SK-N-MC (cell line): ENCODE results near the gene CBL.

Source experiments
- EZH2 ChIP-seq: fragments of 200-600 bp; sonication (generic); IDR thresholded peaks from one replicate; pipeline ENCODE4 v1.6.1; 2017; ENCODE audit warnings: antibody characterized with exemption
- FOXP2 ChIP-seq: optimal IDR thresholded peaks from 2 replicates; pipeline ENCODE3; 2011; ENCODE audit warnings: mild to moderate bottlenecking, moderate library complexity; ENCODE audit not compliant: insufficient read depth; ENCODE audit errors: extremely low read length, control extremely low read depth

- TF ChIP-seq EZH2 (no peak), FOXP2 (no peak)
Observed at GRCh38 chr11:119222891-119223290, 16.8 kb downstream of the CBL start.
